ENCODE results near the gene KCNH4. TPM values are rescaled to one million over a fixed set of nuclear protein-coding genes. Genes with fewer than 3 reads are reported as not detected.

KCNH4 gene
- total and polyA plus RNA-seq, 2 of the 13 experiments (the other 11 are each of a cell fraction or from before 2014, with no cell fraction given), result 0.01 to 0.09 TPM

DNA sequence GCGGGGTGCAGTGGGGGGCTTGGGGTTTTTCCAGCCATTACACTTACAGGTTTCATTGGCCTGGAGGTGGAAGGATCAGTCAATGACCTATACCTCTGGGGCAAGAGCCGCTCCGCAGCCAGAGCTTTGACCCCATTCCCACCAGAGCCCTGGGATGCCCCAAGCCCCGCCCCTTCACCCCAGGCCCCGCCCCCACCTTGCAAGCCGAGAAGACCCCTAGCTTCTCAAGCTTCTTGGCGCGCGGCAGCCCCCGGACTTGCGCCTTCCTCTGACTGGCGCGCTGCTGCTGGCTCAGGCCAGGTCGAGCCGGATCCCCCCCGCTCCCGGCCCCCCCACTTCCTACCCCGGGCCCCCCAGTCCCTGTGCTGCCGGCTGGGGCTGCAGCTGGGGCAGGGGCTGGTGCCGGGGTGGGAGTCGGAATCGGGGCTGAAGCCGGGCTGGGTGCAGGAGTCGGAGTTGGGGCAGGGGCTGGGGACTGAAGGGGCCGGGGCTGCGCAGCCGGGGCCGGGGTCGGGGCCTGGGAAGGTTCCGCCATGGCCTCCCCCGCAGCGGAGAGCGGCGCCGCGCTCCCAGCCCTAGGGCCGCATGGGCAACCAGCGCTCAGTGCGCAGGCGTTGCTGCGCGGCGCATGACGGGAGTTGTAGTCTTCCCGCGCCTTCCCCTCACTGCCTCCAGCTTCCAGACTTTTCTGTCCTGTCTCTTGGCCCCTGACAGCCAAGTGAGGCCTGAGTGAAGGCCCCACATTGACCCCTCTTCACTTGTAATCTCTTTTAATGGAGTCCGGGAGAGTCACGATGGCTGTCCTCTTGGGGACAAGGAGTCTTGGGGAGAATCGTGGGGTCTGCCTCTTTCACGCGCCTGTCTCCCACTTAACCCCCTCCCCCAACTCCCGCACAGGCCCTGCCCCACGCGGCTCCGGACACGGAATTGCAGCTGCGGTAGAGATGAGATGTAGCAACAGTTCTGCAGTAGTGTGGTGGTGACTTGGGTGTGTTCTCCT, 59.9 kb downstream of the KCNH4 start, which contains the start of gene KAT2A (continued):
- TF ChIP-seq ARID4A (CRISPR knock-in tag; IDR thresholded peaks at IDR 0.05; ENCODE audit: borderline replicate concordance) (peak; percentile 83; the same call in 1 of the 2 replicates), KLF9 (CRISPR knock-in tag; IDR thresholded peaks at IDR 0.05; ENCODE audit: low read depth) (peak; percentile 28; the same call in 1 of the 2 replicates)

DNA sequence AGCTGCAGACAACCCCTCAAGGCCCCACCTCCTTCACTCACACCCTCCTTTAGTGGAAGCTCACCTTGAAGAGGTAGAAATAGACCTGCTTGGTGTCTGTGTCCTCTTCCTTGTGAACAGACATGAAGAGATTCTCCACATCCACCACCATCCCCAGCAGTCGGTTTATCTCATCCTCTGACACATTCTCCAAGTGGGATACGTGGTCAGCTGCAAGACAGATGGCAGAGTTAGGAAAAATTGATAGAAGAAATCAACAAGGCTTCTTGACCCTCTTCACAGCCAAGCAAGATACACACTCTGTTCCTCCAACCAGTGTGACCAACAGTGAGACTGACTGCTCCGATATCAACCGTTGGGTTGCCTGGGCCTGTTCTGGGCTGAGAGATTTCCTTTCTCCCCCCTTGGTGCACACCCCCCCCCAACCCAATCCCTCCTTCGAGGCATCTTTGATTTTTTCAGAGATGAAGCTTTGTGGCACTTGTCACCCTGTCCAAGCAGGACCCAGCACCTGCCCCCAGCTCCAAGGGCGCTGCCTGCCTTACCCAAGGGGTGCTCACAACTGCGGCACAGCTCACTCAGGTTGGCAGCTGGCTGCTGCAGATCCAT, 60.7 kb downstream of the KCNH4 start:
- intact Hi-C loops (cut with micrococcal nuclease; ENCODE audit: unreplicated experiment) (loop anchor here (5.0 kb wide), 1 partner anchor 37 kb away; no protein-coding TSS in a partner anchor), in situ Hi-C loops (cut with HindIII; ENCODE audit: extremely low pct_ligation_motif_present, low pct_unique_long_range_greater_than_20kb) (no loop called here)
- no peaks in the 10 kb centered on the region for H4K20me1 ChIP-seq (ENCODE audit: insufficient read depth, low read length)
- ChIA-PET CTCF (ENCODE audit: low intra/inter-chr PET ratio, low total read pairs) (no interaction called here), POLR2A (interaction anchor here (0.8 to 3.1 kb wide), 22 partner anchors 8 to 431 kb away, joined by 3 to 34 read pairs (median 6); partner anchors contain the start of genes CNP, DHX58, DNAJC7 and EIF1)
- FAIRE-seq, result no peak
- H3K79me2 ChIP-seq (ENCODE audit: insufficient read depth, low read length), result no peaks in the 10 kb centered on the region
- no peak for ATAC-seq
- peak overlapping the region; percentile 48 for H3K9ac ChIP-seq (ENCODE audit: insufficient read depth, low read depth, low read length)
- 84% methylated on average over 7 of the region's 7 CpGs for WGBS (ENCODE audit: low lambda C conversion rate)
- peak overlapping the region; percentile 74 for H3K4me2 ChIP-seq (ENCODE audit: low read depth, low read length)
- H3K4me1 ChIP-seq (ENCODE audit: insufficient read depth, low read length), result peaks cover 33% of the 10 kb centered on the region
- DNase-seq (ENCODE audit: low spot score), result no peak
- H2AFZ ChIP-seq (ENCODE audit: low read length), result no peak overlapping the region
- H3K4me3 ChIP-seq (replicated peaks in 1 of 3; ENCODE audit: insufficient read depth in 1 of 3, low read depth in 2 of 3, low read length in 3 of 3), result peak overlapping the region; percentile 76 to 85 (median 79)
- H3K27ac ChIP-seq (ENCODE audit: extremely low read length, insufficient read depth, low read length), result no peak overlapping the region
- H3K36me3 ChIP-seq (replicated peaks in 1 of 2; ENCODE audit: control insufficient read depth in 1 of 2, insufficient read depth in 2 of 2, low read length in 2 of 2), result peaks cover 5 to 37% of the 10 kb centered on the region in 2 experiments
- BruUV-seq (replicated peaks), result no TSS peak
- no peaks in the 10 kb centered on the region for H3K9me3 ChIP-seq (ENCODE audit: low read length)
- no peaks in the 10 kb centered on the region for H3K27me3 ChIP-seq (ENCODE audit: control insufficient read depth in 1 of 2, insufficient read depth in 2 of 2, low read length in 2 of 2)
- TF ChIP-seq ZNF790 (CRISPR knock-in tag; IDR thresholded peaks at IDR 0.05; ENCODE audit: borderline replicate concordance), result 0 out of 2 replicates have a peak, but pooled peaks have one; percentile 31
- TF ChIP-seq GMEB2 (CRISPR knock-in tag; IDR thresholded peaks at IDR 0.05; ENCODE audit: low read depth), result no peak
- 0 out of 2 replicates have a peak, but pooled peaks have one; percentile 3 for TF ChIP-seq ZNF589 (CRISPR knock-in tag; conservative IDR thresholded peaks at IDR 0.05)
- TF ChIP-seq KDM1A (CRISPR knock-in tag; IDR thresholded peaks at IDR 0.05), result no peak
- 0 out of 2 replicates have a peak, but pooled peaks have one; percentile 7 for TF ChIP-seq ZNF451 (CRISPR knock-in tag; IDR thresholded peaks at IDR 0.05)
- TF ChIP-seq ZSCAN20 (CRISPR knock-in tag; IDR thresholded peaks at IDR 0.05; ENCODE audit: borderline replicate concordance), result no peak
- TF ChIP-seq GTF3A (CRISPR knock-in tag; conservative IDR thresholded peaks at IDR 0.05), result no peak

Measured in HepG2 (cell line).